Endothelial cell of umbilical vein (primary cell): Measurements from ENCODE around the gene MYO9B.

Experiments
- CTCF ChIP-seq, 2 donors: IDR thresholded peaks; 1 replicate in 1 of 2; 2 replicates in 1 of 2; pipeline ENCODE4 v1.5.1; 2011; ENCODE audit warnings: low read length in 2 of 2, mild to moderate bottlenecking in 2 of 2, moderate library complexity in 2 of 2, control low read depth in 1 of 2, inconsistent platforms in 1 of 2, low read depth in 1 of 2; ENCODE audit not compliant: insufficient read depth in 1 of 2; ENCODE audit errors: extremely low read depth in 1 of 2
- EZH2 ChIP-seq: IDR thresholded peaks from 2 replicates; pipeline ENCODE4 v1.6.1; 2012; ENCODE audit warnings: borderline replicate concordance, low read depth, mild to moderate bottlenecking, moderate library complexity, low read length, inconsistent platforms; ENCODE audit not compliant: severe bottlenecking
- GATA2 ChIP-seq: IDR thresholded peaks from 2 replicates; pipeline ENCODE4 v1.7.0; 2011; ENCODE audit warnings: low read depth, mild to moderate bottlenecking, moderate library complexity, mixed read lengths, low read length; ENCODE audit not compliant: insufficient read length, insufficient read depth
- JUN ChIP-seq: IDR thresholded peaks from 2 replicates; pipeline ENCODE4 v1.6.1; 2011; ENCODE audit warnings: borderline replicate concordance, low read depth; ENCODE audit not compliant: insufficient read length, insufficient read depth
- POLR2AphosphoS5 ChIP-seq: IDR thresholded peaks from 2 replicates; pipeline ENCODE4 v1.6.1; 2012; ENCODE audit warnings: low read depth, mild to moderate bottlenecking, control low read depth, low read length, moderate library complexity; ENCODE audit not compliant: insufficient read depth

- TF ChIP-seq POLR2AphosphoS5 (no peak), CTCF (IDR thresholded peaks at IDR 0.05; ENCODE audit: extremely low read depth in 1 of 2, insufficient read depth in 1 of 2, low read depth in 1 of 2, low read length in 2 of 2) (no peak), JUN (no peak), GATA2 (no peak), EZH2 (no peak)
Measured at GRCh38 chr19:17048885-17049453, 26.6 kb upstream of the MYO9B start.
